ENCODE results near the gene DVL1.
A peak's percentile ranks its signal among the peaks of the same experiment; 100 is the strongest.

DNA sequence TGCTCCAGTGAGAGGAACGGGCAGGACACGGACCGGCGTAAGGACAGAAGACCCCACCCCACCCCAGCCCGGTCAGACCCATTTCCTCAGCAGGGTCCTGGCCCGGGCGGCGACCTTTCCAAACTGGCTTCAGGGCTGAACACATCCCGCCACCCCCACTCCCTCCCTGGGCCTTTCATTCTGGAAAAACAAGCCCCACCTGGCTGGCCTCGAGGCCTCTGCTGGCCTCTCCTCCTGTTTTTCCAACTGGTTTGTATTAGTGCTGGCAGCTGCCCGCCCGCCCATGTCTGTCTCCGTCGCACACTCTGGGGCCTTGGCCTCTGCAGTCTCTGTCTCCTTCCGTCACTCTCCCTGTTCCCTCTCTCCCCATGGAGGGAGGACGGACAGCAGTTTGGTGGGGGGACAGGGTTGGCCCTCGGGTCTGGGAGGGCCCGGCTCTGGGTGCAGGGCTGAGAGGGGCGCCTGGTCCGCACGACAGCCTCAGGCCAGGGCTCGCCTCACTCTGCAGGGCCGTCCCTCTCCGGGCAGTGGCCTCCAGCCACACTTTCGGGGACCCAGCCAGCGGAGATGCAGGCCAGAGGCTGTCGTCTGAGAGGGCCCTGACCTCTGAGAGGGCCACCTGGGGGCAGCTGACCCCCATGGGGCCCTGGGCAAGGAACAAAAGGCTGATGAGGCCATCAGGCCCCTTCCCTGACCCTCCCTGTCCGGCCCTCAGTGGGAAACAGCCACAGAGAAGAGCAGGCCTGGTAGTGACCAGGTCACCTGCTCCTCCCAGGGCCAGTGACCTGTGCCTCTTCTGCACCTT, 10.6 kb upstream of the DVL1 start:
- peak; percentile 47; the same call in 1 of the 2 replicates for TF ChIP-seq POLR2AphosphoS5 (IDR thresholded peaks at IDR 0.05; ENCODE audit: low read depth, low read length)
- 0 out of 2 replicates have a peak, but pooled peaks have one; percentile 31 for TF ChIP-seq TAF1 (IDR thresholded peaks at IDR 0.05; ENCODE audit: borderline replicate concordance, insufficient read depth, low read length)
- no peak for TF ChIP-seq SIN3A (IDR thresholded peaks at IDR 0.05; ENCODE audit: borderline replicate concordance, insufficient read depth, low read length)
- TF ChIP-seq, protein P1, sequence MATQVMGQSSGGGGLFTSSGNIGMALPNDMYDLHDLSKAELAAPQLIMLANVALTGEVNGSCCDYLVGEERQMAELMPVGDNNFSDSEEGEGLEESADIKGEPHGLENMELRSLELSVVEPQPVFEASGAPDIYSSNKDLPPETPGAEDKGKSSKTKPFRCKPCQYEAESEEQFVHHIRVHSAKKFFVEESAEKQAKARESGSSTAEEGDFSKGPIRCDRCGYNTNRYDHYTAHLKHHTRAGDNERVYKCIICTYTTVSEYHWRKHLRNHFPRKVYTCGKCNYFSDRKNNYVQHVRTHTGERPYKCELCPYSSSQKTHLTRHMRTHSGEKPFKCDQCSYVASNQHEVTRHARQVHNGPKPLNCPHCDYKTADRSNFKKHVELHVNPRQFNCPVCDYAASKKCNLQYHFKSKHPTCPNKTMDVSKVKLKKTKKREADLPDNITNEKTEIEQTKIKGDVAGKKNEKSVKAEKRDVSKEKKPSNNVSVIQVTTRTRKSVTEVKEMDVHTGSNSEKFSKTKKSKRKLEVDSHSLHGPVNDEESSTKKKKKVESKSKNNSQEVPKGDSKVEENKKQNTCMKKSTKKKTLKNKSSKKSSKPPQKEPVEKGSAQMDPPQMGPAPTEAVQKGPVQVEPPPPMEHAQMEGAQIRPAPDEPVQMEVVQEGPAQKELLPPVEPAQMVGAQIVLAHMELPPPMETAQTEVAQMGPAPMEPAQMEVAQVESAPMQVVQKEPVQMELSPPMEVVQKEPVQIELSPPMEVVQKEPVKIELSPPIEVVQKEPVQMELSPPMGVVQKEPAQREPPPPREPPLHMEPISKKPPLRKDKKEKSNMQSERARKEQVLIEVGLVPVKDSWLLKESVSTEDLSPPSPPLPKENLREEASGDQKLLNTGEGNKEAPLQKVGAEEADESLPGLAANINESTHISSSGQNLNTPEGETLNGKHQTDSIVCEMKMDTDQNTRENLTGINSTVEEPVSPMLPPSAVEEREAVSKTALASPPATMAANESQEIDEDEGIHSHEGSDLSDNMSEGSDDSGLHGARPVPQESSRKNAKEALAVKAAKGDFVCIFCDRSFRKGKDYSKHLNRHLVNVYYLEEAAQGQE (IDR thresholded peaks at IDR 0.05; ENCODE audit: insufficient read depth in 1 of 2, low read depth in 2 of 2, low read length in 2 of 2): no peak; a peak in 1 of 4 replicates
- TF ChIP-seq FOXP2 (optimal IDR thresholded peaks at IDR 0.05; ENCODE audit: borderline replicate concordance, extremely low read depth, extremely low read length, insufficient read depth): no peak
